GM13977 (cell line): ENCODE results near the gene NRP1.

ENCODE experiments used
- DNase-seq: peaks from one replicate; pipeline ENCODE4 v3.0.0; 2012; ENCODE audit warnings: low spot score
- in situ Hi-C: fragments of 300-500 bp; cut with MboI; formaldehyde crosslinking; loops from one replicate; pipeline ENCODE4 v1.12.0; 2022; ENCODE audit warnings: low sequenced_read_pairs, low pct_unique_long_range_greater_than_20kb, mixed read lengths, inconsistent platforms; ENCODE audit not compliant: unreplicated experiment
- TF ChIP-seq, protein P1 (sequence below): IDR thresholded peaks from 2 replicates; pipeline ENCODE4 v1.5.1; 2012; ENCODE audit warnings: mild to moderate bottlenecking, control low read depth; ENCODE audit not compliant: insufficient read depth; ENCODE audit errors: extremely low read depth, missing control alignments

The NRP1 gene

DNA sequence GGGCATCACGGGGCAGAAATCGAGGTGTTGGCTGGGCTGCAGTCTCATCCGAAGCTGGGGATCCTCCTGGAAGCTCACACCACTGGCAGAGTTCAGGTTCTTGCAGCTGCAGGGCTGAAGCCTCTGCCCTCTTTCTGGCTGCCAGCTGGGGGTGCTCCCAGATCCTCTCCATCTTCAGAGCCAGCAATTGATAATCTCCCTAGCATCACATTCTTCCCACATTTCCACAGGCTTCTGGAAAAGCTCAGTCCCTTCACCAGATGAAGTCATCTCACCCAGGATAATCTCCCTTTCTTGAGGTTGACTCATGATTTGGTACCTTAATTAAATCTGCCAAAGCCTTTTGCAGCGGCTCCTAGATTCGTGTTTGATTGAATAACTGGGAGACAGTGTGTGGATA, 55.2 kb downstream of the NRP1 start:
- in situ Hi-C loops, result no loop called here
- TF ChIP-seq, protein P1, sequence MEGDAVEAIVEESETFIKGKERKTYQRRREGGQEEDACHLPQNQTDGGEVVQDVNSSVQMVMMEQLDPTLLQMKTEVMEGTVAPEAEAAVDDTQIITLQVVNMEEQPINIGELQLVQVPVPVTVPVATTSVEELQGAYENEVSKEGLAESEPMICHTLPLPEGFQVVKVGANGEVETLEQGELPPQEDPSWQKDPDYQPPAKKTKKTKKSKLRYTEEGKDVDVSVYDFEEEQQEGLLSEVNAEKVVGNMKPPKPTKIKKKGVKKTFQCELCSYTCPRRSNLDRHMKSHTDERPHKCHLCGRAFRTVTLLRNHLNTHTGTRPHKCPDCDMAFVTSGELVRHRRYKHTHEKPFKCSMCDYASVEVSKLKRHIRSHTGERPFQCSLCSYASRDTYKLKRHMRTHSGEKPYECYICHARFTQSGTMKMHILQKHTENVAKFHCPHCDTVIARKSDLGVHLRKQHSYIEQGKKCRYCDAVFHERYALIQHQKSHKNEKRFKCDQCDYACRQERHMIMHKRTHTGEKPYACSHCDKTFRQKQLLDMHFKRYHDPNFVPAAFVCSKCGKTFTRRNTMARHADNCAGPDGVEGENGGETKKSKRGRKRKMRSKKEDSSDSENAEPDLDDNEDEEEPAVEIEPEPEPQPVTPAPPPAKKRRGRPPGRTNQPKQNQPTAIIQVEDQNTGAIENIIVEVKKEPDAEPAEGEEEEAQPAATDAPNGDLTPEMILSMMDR, result no peak
- DNase-seq, result no peak

DNA sequence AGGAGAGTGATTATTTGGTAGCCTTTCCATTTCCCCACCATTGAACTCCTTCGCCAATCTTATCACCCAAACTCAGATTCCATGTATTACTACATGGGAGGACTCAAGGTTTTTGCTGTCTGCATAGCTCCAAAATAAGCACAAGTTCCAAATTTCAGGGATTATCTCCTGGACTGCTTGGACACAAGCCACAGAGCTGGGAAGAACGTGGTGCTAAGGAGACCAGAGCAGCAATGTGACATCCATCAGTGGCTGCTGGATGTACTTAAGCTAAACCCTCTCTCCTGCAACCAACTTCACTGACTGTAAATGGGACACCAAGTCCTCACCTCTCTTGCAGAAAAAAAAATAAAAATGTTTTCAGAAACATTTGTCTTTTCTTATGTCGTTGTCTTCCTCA, 56.3 kb downstream of the NRP1 start:
- TF ChIP-seq, protein P1, result no peak
- in situ Hi-C loops, result no loop called here
- no peak for DNase-seq

DNA sequence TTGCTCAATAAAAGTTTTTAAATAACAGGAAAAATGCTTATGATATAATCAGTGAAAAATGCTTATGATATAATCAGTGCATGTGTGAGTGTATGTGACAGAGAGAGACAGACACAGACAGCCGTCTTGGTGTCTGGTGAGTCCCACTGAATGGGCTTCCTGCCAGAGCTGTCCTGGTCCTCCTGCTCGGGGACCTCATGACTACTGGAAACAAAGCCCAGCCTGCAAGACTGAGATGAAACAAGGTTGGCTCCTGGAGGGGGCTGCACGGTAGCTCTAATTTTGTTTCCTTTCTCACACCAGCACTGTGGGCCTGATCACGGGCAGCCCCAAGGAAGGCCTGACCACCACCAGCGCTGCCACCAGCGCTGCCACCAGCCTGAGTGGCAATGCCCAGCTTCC, 57.3 kb downstream of the NRP1 start:
- in situ Hi-C loops, result no loop called here
- no peak for DNase-seq
- TF ChIP-seq, protein P1, result no peak

DNA sequence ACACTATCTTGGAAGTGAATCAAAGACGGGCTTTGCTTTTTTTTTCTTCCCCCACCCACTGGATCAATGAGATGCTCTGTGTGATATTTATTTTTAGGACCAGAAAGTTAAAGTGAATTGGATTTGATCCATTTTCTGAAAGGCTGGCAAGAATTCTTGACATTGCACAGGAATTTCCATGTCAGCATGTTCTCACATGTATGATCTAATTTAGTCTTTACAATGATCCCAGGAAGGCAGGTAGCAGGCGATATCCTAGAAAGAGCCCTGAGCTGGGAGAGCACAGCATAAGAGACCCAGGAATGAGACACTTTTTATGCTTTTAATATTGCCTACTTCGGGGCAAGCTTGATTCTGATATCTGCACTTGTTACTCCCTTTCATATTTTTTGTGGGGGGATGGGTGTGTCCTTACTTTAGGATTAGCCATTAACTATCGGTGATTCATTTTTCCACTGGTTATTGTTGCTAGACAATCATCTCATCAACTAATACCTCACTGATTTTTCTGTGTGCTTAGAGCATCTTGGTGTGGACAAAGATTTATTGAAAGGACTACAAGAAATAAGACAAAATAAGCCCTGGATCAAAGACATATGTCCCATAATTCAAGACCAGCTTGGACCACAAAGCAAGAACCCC, 58.1 kb downstream of the NRP1 start:
- DNase-seq, result no peak
- TF ChIP-seq, protein P1, result no peak
- in situ Hi-C loops, result no loop called here

DNA sequence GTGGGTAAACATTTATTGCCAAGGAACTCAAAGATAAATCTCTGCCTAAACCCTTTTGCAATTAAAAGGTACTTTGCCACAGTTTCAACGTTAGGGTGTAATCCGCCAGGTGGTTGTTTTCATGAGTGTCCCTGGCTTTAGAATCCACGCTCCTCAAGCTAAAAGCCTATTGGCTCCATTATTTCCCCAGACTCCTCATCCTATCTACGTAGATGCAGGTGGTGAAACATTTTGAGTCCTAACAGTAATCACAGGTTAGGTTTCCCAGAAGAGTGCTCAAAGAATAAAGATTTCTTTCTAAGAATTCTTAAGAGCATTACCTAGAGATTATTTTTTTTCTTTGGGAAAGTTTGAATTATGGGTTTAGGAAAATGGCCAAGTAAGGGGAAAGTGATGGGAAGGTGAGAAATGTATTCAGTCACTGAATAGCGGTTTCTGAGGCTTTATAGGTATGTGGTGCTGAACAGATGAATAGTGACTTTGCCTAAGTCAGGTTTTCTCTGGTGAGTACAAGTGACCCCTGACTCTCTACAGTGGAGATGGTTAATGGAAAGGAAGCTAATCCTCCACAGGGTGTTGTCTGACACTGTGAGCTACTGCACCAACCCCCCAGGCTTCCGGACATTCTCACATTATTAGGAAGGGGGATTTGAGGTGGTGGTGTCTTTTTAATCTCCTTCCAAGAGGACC, 60.2 kb downstream of the NRP1 start:
- no peak for DNase-seq
- TF ChIP-seq, protein P1, result no peak
- in situ Hi-C loops, result no loop called here

DNA sequence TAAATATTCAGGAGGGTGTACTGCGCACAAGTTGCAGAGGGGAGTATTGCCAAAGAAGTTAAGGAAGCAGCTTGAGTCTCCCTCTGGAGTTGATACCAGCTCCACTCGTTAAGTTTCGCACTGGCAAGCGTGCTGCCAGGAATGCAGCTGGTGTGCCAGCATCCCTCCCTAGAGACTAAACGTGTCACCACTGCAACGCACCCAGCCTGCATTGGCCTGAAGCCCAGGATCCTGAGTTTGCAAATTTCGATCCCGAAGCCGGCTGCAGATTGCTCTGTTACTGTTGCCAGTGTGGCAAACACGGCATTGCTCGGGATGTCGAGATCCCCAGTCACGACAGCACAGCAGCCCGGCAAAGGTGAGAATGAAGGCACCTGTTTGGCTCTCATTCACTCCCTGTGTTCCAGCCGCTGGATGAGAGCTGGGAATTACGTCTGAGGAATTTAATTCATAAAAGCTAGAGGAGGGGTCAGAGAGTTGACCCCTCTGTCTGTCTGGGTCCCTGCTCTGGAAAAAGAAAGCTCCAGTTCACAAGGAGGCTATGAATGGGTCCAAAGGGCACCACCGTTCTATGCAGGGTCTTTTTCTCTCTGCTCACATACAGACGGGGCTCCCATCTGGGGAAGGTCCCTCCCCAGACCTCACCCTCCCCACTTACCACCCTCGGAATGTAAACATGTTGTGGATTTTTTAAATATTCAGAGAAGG, 61.0 kb downstream of the NRP1 start:
- TF ChIP-seq, protein P1, result no peak
- no peak for DNase-seq
- in situ Hi-C loops, result no loop called here
